K562 (cell line): ENCODE data around the gene BEX3. TPM values are rescaled to one million over a fixed set of nuclear protein-coding genes. Genes with fewer than 3 reads are reported as not detected.

Experiments
- ATAC-seq: fragments of 200-7000 bp; cut with Tn5 transposase; 3 replicates; pipeline ENCODE4 v1.9.1; 2020; ENCODE audit warnings: moderate library complexity
- BruUV-seq: library from RNA; stranded (reverse); fragments of 400-500 nt; replicated peaks from 2 replicates; lab custom pipeline; 2021; lab: Mats Ljungman, UMichigan
- CTCF ChIA-PET: fragments of 300-600 bp; formaldehyde crosslinking; extraction: SDS; loops from one replicate; lab custom pipeline; 2021; ENCODE audit warnings: low intra/inter-chr PET ratio; lab: Yijun Ruan, JAX
- POLR2A ChIA-PET: fragments of 300-600, 350-650 bp; sonication (Branson Sonifier 250); formaldehyde crosslinking; extraction: SDS; loops from one replicate; lab custom pipeline; 2021; ENCODE audit warnings: antibody characterized with exemption, inconsistent platforms; lab: Yijun Ruan, JAX
- DNase-seq, 4 experiments: peaks; one replicate each; pipeline versions ENCODE4 v3.0.0 to v3.0.0-alpha.2; 2011 to 2018; ENCODE audit warnings: low spot score in 3 of 4, mixed read lengths in 3 of 4; ENCODE audit errors: extremely low read depth in 1 of 4
- FAIRE-seq: peaks from 2 replicates; lab custom pipeline; 2011; peaks lifted over from hg19 to GRCh38; lab: Jason Lieb, UNC
- H2AFZ ChIP-seq: 2 replicates; pipeline ENCODE4 v1.6.0; 2011; ENCODE audit warnings: low read depth, low read length, control low read depth, inconsistent platforms
- H3K27ac ChIP-seq: fragments of 200-600 bp; 3 replicates; pipeline ENCODE4 v1.8.0; 2011; ENCODE audit warnings: low read depth, mild to moderate bottlenecking, control low read depth, inconsistent platforms, low read length, moderate library complexity, mixed read lengths; ENCODE audit errors: extremely low read depth
- H3K27me3 ChIP-seq, 2 experiments: fragments of 300-600 bp in 1 of 2; 2 replicates in 1 of 2; 3 replicates in 1 of 2; pipeline versions ENCODE4 v1.6.0 to v1.8.0; 2011; ENCODE audit warnings: inconsistent platforms in 2 of 2, low read length in 2 of 2, mild to moderate bottlenecking in 1 of 2, mixed read lengths in 1 of 2, moderate library complexity in 1 of 2; ENCODE audit not compliant: control insufficient read depth in 2 of 2, insufficient read depth in 2 of 2
- H3K36me3 ChIP-seq: fragments of 300-600 bp; 3 replicates; pipeline ENCODE4 v1.8.0; 2011; ENCODE audit warnings: mild to moderate bottlenecking, low read length, inconsistent platforms; ENCODE audit not compliant: control insufficient read depth, insufficient read depth
- H3K4me1 ChIP-seq, 2 experiments: fragments of 200-600 bp in 1 of 2; replicated peaks in 1 of 2; 2 replicates in 1 of 2; 3 replicates in 1 of 2; pipeline versions ENCODE4 v1.5.1 to v1.8.0; 2011; ENCODE audit warnings: inconsistent platforms in 2 of 2, low read length in 2 of 2, mild to moderate bottlenecking in 1 of 2, mixed read lengths in 1 of 2, moderate library complexity in 1 of 2; ENCODE audit not compliant: control insufficient read depth in 2 of 2, insufficient read depth in 2 of 2
- H3K4me2 ChIP-seq: 2 replicates; pipeline ENCODE4 v1.6.1; 2011; ENCODE audit warnings: low read length, control low read depth, inconsistent platforms, mixed read lengths; ENCODE audit not compliant: insufficient read depth
- H3K4me3 ChIP-seq: fragments of 200-600 bp; sonication (generic), shearing (Covaris generic); 2 replicates; pipeline ENCODE4 v1.5.1; 2016; ENCODE audit warnings: control low read depth, inconsistent platforms
- H3K79me2 ChIP-seq: fragments of 200-600 bp; 3 replicates; pipeline ENCODE4 v1.8.0; 2011; ENCODE audit warnings: low read length, inconsistent platforms; ENCODE audit not compliant: control insufficient read depth, insufficient read depth
- H3K9ac ChIP-seq, 2 experiments: 2 replicates each; pipeline versions ENCODE4 v1.6.0 to v1.6.1; 2011; ENCODE audit warnings: low read depth in 2 of 2, low read length in 2 of 2, control low read depth in 1 of 2, inconsistent platforms in 1 of 2, mild to moderate bottlenecking in 1 of 2, mixed read lengths in 1 of 2; ENCODE audit not compliant: insufficient read depth in 1 of 2
- H3K9me1 ChIP-seq: one replicate; pipeline ENCODE4 v1.6.0; 2011; ENCODE audit warnings: inconsistent platforms, mild to moderate bottlenecking, low read length, moderate library complexity; ENCODE audit not compliant: control insufficient read depth, insufficient read depth
- H3K9me3 ChIP-seq: replicated peaks from 2 replicates; pipeline ENCODE4 v1.5.1; 2011; ENCODE audit warnings: low read depth, low read length, inconsistent platforms; ENCODE audit not compliant: control insufficient read depth, insufficient read depth
- H4K20me1 ChIP-seq: replicated peaks from 2 replicates; pipeline ENCODE4 v1.6.1; 2011; ENCODE audit warnings: low read length, inconsistent platforms, mixed read lengths; ENCODE audit not compliant: control insufficient read depth, insufficient read depth
- KDM2B ChIP-seq: fragments of 250-450 bp; sonication (Bioruptor Pico); IDR thresholded peaks from 2 replicates; pipeline ENCODE4 v1.8.0; 2021; ENCODE audit warnings: mild to moderate bottlenecking, moderate library complexity
- MAFF ChIP-seq: IDR thresholded peaks from 2 replicates; pipeline ENCODE4 v1.6.1; 2012; ENCODE audit warnings: low read length, improper control_type of control experiment
- NFATC3 ChIP-seq: fragments of 450-650 bp; IDR thresholded peaks from 2 replicates; pipeline ENCODE4 v1.6.1; 2017; ENCODE audit warnings: mild to moderate bottlenecking
- POLR3A ChIP-seq: IDR thresholded peaks from 2 replicates; pipeline ENCODE4 v1.6.1; 2011; ENCODE audit warnings: borderline replicate concordance, mild to moderate bottlenecking, moderate library complexity; ENCODE audit not compliant: insufficient read length, insufficient read depth; ENCODE audit errors: extremely low read depth
- PTBP1 ChIP-seq: fragments of 200-400 bp; formaldehyde crosslinking; IDR thresholded peaks from 2 replicates; pipeline ENCODE4 v1.6.1; 2017; ENCODE audit warnings: low read depth, low read length
- RBM39 ChIP-seq: fragments of 200-400 bp; formaldehyde crosslinking; optimal IDR thresholded peaks from 2 replicates; pipeline ENCODE3; 2018; ENCODE audit warnings: low read depth, low read length
- SREBF1 ChIP-seq: fragments of 150-350 bp; IDR thresholded peaks from 2 replicates; pipeline ENCODE4 v1.6.1; 2014; ENCODE audit warnings: antibody characterized with exemption, low read depth, low read length, borderline replicate concordance
- TCF3 ChIP-seq: sonication (generic); formaldehyde crosslinking; IDR thresholded peaks from 2 replicates; pipeline ENCODE4 v1.4.0; 2020; ENCODE audit warnings: mild to moderate bottlenecking, missing genetic modification reagents
- ZNF175 ChIP-seq: fragments of 200-800 bp; sonication (Bioruptor generic); IDR thresholded peaks from 2 replicates; pipeline ENCODE4 v1.6.1; 2016; ENCODE audit warnings: low read depth, mild to moderate bottlenecking, missing genetic modification characterization, missing compliant biosample characterization
- ZNF316 ChIP-seq: fragments of 450-650 bp; IDR thresholded peaks from 2 replicates; pipeline ENCODE4 v1.6.1; 2016
- WGBS: fragments of 100-300 bp; shearing (Covaris generic); methylation state at CpG from one replicate; pipeline ENCODE4 v1.1.6; 2016; ENCODE audit warnings: low coverage, mixed read lengths; ENCODE audit not compliant: insufficient coverage; ENCODE audit errors: missing lambda C conversion rate; 5-methylcytosine and 5-hydroxymethylcytosine counted together
- in situ Hi-C: fragments of 300-500 bp; cut with MboI; formaldehyde crosslinking; loops from 4 replicates; pipeline ENCODE4 v1.15.0; 2018; ENCODE audit warnings: inconsistent platforms, mixed read lengths
- intact Hi-C: fragments of 100-400 bp; cut with micrococcal nuclease; formaldehyde crosslinking; loops from 2 replicates; pipeline ENCODE4 v1.14.2; 2022
- polyA plus RNA-seq, 8 experiments: library from polyadenylated mRNA; depleted of rRNA in 4 of 8; stranded (reverse) in 5 of 8; unstranded in 3 of 8; fragments of >200 nt; fragmentation: Nextera tagmentation in 2 of 8; fragmentation: Illumina TruSeq in 1 of 8; extraction: Ambion mirVana in 2 of 8; extraction: Trizol in 1 of 8; gene quantifications; 2 replicates each; pipeline versions ENCODE4 v1.2.1 to v1.2.3, GENCODE V29; 2011 to 2014; ENCODE audit warnings: inconsistent platforms in 1 of 8, missing spikeins in 1 of 8
- total RNA-seq, 7 experiments: library from RNA; depleted of rRNA in 6 of 7; stranded (reverse); fragments of >200 nt in 6 of 7; fragmentation: Illumina TruSeq in 2 of 7; extraction: Trizol in 2 of 7; gene quantifications; 2 replicates each; pipeline versions ENCODE4 v1.2.1 to v1.2.3, GENCODE V29; 2011 to 2021; ENCODE audit warnings: low replicate concordance in 1 of 7

Gene BEX3
- total and polyA plus RNA-seq, 9 of the 15 experiments (the other 6 are each of a cell fraction or from before 2014, with no cell fraction given), result 0.21 to 0.47 TPM; not detected in 7

GRCh38 chrX:103393487-103393886 is 17.1 kb downstream of the BEX3 start:
- ChIA-PET CTCF (no interaction called here), POLR2A (no interaction called here)
- Histone ChIP-seq H3K4me1 (peaks cover 0 to 5% of the 10 kb centered on the region in 2 experiments; a peak in 2 of 5 replicates), H2AFZ (no peak overlapping the region), H3K4me3 (no peak overlapping the region), H4K20me1 (no peaks in the 10 kb centered on the region), H3K4me2 (no peak overlapping the region), H3K9ac (no peak overlapping the region), H3K36me3 (no peaks in the 10 kb centered on the region), H3K79me2 (no peaks in the 10 kb centered on the region), H3K27ac (no peak overlapping the region), H3K9me3 (no peaks in the 10 kb centered on the region), H3K27me3 (no peaks in the 10 kb centered on the region), H3K9me1 (no peaks in the 10 kb centered on the region)
- DNase-seq, result no peak
- intact Hi-C loops, result no loop called here
- WGBS, result 10% methylated on average over 3 of the region's 3 CpGs
- ATAC-seq, result no peak
- BruUV-seq, result no TSS peak
- in situ Hi-C loops, result no loop called here
- FAIRE-seq, result no peak
- TF ChIP-seq RBM39 (no peak), PTBP1 (no peak), KDM2B (CRISPR knock-in tag) (no peak), SREBF1 (no peak), ZNF316 (peak; percentile 32; the same call in 1 of the 2 replicates), POLR3A (no peak), MAFF (peak; percentile 14; the same call in 1 of the 2 replicates)

DNA sequence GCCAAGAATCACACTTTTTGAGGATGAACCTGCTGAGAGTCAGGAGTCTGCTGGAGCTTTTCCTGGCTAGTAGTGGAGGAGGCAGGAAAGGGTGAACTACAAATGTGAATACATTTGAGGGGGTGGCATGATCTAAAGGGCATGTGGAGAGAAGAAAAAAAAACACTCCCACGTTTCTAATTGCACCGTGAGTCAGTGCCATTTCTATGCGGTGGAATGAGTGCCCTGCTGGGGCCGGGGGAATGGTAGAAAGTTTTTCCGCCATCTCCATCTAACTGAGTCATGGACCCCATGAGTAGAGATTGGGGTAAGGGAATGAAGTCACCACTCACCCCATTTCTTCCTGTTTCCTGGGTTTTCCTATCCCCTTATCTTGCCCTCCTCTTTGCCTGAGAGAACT is 19.8 kb downstream of the BEX3 start:
- WGBS, result 30% methylated on average over 2 of the region's 5 CpGs
- no peaks in the 10 kb centered on the region for H3K9me3 ChIP-seq
- BruUV-seq, result no TSS peak
- no peak for ATAC-seq
- H2AFZ ChIP-seq, result no peak overlapping the region
- CTCF ChIA-PET, result no interaction called here
- FAIRE-seq, result no peak
- no peaks in the 10 kb centered on the region for H3K9me1 ChIP-seq
- no peak overlapping the region for H3K9ac ChIP-seq
- intact Hi-C loops (no loop called here), in situ Hi-C loops (no loop called here)
- H3K79me2 ChIP-seq, result no peaks in the 10 kb centered on the region
- H3K4me3 ChIP-seq, result no peak overlapping the region
- H3K36me3 ChIP-seq, result no peaks in the 10 kb centered on the region
- H3K4me1 ChIP-seq, result peaks cover 0 to 11% of the 10 kb centered on the region in 2 experiments; a peak in 3 of 5 replicates
- H4K20me1 ChIP-seq, result no peaks in the 10 kb centered on the region
- no peak for DNase-seq
- POLR2A ChIA-PET, result no interaction called here
- H3K27ac ChIP-seq, result no peak overlapping the region
- no peaks in the 10 kb centered on the region for H3K27me3 ChIP-seq
- TF ChIP-seq TCF3 (CRISPR knock-in tag) (no peak), NFATC3 (no peak), ZNF175 (CRISPR knock-in tag) (0 out of 2 replicates have a peak, but pooled peaks have one; percentile 26)
- H3K4me2 ChIP-seq, result no peak overlapping the region
